Effector CD4-positive, alpha-beta T cell (primary cell): ENCODE measurements around the gene SLC48A1.

Source experiments
- DNase-seq: peaks from one replicate; pipeline ENCODE4 v3.0.0-alpha.2; 2020

The SLC48A1 gene

GRCh38 chr12:47744778-47745436, 28.1 kb upstream of the SLC48A1 start:
- no peak for DNase-seq

DNA sequence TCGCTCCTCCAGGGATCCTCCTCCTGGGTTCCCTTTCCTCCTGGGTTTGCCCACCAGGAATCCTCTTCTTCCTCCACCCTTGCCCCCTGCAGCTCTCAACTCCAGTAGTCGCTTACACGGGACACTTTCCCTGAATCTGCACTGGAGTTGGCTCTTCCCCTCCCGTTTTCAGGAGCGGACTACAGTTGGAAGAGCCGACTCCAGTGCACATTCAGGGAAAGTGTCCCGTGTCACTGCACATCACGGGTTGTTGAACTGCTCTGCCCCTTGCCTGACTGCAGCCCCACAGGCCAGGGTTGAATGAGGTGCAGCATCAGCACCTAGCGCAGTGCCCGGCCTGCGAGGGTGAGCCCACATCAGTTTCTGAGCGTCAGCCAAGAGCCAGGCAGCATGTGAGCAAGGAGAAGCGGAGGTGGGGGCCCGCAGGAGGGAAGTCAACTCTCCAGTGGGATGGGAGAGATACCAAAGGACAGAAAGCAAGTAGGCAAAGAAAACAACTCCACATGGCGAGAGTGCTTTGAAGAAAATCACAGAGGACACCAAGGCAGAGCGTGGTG, 27.5 kb upstream of the SLC48A1 start:
- DNase-seq, result no peak

GRCh38 chr12:47746073-47746472, 27.0 kb upstream of the SLC48A1 start:
- DNase-seq, result no peak

DNA sequence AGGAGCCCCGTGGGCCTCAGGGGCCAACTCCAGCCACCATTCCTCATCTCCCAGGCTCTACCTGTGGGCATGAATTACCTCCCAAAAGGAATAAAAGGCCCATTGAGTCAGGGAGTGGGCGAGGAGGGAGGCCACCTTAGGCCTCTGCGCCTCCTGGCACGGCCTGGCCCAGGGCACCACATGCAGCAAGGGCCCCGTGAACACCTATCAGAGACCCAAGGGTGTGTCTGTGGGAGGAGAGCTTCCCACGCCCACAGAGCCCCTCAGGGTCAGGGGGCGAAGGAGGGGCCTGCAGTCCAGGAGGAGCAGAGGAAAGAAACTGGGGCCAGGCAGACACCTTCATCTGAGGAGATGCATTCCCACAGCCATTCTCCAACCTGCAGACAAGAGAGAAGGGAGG, 26.5 kb upstream of the SLC48A1 start:
- DNase-seq, result no peak

DNA sequence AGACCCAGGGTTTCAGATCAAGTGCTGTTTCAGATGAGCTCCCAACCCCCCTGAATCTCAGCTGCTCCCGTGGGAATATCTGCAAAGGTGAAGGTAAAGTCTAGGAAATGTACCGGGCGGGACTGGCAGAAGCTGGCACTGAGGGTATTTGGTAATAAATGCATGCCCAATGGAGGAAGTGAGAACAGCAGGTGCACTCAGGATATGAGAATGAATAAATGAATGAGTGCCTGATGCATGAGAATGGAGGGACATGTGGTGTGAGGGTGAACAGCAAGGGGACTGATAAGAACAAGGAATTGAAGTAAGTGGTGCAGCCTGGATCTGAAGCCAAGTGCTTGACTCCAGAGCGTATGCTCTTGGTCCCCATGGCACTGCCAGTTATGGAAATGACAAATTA, 25.9 kb upstream of the SLC48A1 start:
- DNase-seq, result no peak

GRCh38 chr12:47747596-47748506, 25.2 kb upstream of the SLC48A1 start:
- DNase-seq, result no peak

- no peak for DNase-seq
Observed at GRCh38 chr12:47748507-47748828, 24.6 kb upstream of the SLC48A1 start.

GRCh38 chr12:47748899-47749298, 24.1 kb upstream of the SLC48A1 start:
- DNase-seq, result no peak

DNA sequence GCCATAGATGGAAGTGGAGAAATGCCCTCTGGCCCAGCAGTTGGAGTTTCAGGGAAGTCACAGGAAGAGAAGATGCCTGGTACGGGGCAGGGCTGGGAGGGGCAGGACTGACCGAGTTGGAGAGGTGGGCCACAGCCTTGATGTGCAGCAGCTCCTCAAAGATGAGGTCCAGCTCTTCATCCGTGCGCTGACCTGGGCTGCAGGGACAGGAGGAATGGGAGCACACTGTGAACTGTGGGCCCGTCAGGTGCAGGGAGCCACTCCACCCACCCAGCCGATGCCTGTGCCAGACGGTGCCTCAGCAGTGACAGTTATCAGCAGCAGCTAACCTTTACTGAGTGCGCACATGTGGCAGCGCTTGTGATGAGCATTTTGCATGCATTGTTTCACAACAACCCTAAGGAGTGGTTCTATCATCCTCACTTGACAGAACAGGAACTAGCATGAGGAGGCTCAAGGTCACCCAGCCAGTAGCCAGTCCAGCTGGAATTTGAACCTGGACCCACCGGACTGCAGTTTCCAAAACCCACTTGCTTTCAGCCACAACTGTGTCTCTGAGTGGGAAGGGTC, 22.7 kb upstream of the SLC48A1 start:
- no peak for DNase-seq

- no peak for DNase-seq
Observed at GRCh38 chr12:47750916-47751470, 22.0 kb upstream of the SLC48A1 start.

DNA sequence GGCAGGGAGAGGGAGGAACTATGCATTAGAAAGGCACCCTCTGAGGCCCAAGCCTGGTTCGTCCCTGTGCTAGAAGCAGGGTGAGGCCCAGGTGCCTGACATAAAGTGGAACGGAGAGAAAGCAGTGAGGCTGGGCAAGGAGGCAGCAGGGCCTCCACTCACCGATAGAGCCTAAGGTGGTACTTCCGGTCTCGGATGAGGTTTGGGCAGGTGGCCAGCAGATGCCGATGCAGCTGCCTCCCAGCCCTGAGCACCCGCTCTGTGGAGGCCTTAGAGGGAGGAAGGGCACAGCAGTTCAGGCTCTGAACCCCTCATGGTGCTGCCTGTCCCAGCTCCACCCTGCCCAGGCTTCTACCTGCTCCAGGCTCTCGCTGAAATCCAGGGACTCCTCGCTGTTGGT, 21.5 kb upstream of the SLC48A1 start:
- DNase-seq, result no peak

- no peak for DNase-seq
Observed at GRCh38 chr12:47752121-47752520, 20.9 kb upstream of the SLC48A1 start.

DNA sequence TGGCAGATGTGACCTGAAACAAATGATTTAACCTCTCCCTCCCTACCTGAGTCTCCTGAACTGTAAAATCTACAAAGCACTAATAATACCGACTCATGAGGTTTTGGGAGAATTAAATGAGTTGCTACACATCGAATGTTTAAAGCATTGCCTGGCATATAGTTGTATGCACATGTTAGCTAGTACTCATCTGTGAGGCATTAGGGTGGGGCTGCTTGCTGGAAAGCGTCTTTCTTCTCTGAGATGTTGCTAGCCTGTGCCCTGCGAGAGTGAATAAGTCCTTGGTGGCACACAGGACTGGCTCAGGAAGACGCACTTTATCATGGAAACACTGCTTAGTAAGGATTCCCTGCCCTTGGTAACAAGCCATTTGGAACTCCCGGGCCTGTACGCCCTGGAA, 20.5 kb upstream of the SLC48A1 start:
- DNase-seq, result no peak

DNA sequence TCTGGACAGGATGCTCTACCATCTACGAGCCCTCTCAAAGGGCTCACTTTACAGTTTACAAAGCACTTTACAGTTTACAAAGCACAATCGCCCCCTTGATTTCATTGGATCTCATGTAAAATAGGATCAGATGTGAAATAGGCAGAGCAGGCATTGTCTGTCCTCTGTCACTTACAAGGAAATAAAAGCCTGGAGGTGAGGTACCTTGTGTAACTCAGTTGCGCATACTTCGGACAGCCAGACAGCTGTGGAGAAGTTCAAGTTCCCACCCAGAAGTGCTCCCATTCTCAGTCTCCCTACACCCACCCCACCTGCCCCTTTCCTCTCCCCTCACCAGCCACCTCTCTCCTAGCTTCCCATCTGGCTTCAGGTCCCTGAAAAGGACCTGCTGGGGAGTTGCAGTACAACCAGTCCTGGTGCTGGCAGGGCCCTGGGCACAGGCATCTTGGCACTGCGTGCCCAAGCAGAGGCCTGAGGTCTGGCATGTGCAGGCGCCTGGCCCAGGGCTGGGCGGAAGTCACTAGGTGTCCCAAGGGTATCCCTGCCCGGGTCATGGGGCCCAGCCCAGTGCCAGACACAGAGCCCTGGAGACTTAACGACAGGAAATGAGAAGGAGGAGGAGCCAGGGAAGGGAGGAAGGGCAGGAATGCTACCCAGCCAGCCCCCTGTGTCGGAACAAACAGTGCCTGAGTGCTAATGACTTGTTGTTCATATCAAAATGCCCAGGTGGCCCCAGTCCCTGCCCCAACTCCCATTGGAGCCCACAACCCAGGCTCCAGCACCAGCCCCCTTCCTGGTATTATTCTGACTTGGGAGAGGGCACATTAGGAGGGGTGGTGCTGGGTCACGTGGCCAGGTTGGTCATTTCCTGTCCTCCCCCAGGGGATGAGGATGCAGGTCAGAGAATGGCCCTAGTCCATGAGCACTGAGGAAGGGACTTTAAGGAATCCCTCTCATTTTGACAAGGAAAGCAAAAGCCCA, 19.7 kb upstream of the SLC48A1 start:
- DNase-seq, result no peak

DNA sequence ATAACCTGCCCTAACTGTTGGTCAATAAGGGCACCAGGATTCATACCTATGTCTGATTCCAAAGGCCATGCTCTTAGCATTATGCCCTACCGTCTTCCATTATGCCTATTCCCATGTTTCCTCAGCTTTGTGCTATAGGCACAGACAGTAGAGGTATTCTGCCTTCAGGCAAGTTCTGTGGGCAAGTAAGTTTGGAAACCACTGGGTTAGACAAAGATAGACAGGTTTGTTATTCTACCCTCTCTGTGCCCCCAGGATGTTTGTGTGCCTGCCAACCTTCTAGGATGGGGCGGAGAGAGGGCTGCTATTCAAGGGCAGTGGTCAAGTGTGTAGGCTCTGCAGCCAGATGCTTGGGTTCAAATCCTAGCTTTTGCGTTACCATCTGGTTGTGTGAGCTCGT, 18.9 kb upstream of the SLC48A1 start:
- DNase-seq, result no peak

- DNase-seq, result no peak
Observed at GRCh38 chr12:47754881-47755280, 18.2 kb upstream of the SLC48A1 start.

DNA sequence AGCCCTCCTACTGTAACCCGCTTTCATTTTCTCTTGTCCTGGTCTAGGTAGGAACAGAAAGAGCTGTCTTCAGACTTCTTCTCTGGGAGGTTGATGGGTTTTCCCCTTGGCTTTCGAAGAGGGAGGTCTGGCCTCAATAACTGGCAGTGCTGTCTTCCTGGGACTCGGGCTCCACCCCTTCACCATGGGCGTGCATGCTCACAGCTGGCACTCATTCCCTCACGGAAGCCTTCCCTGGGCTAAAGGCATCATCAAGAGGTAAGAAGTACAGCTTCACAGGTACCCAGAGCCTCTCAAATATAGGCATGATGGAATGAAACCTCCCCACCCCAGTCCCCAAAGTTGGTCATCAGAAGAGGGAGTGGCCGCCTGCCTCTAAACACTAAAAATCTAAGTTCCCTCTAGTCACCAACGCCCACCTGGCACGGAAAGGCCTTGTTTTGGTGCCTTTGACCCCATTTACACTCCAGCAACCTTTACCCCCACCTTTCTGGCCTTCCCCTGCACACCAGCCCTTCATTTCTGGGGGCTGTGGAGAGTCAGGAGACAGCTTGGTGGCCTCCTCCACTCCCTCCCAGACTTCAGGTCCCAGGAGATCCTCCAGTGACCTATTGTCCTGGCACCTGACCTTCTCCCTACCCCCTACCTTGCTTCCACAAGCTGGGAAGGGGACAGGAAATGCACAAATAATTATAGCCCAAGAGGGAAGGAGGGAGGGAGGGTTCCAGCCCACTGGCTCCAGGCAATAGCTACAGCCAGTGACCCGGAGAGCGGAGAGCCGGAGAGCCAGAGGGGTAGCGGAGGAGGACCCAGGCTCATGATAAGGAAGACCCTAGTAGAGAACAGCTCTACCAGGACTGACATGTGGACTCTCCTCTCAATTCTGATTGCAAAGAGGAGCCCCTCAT, 17.1 kb upstream of the SLC48A1 start:
- no peak for DNase-seq

DNA sequence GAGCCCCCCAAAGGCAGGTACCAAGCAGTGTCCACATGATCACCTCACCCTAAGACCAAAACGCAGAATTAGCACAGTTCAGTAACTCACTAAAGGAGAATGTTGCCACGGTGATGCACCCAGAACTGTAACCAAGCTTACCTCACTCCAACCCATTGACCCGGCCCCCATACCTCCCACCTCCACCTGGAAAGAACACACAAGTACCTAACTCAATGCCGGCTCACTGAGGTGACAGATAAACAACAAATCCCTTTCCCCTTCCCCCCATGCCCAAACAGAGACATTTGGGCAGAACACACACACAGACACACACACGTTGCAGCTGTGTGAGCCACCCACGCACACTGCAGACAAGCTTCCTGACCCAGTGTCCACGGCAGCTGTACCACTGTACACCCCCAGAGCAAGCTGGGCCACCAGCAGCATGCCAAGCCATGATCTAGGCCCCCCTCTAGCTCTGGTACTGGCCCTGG, 15.6 kb upstream of the SLC48A1 start:
- DNase-seq, result no peak

- no peak for DNase-seq
Observed at GRCh38 chr12:47757840-47758583, 15.0 kb upstream of the SLC48A1 start.

- DNase-seq, result no peak
Observed at GRCh38 chr12:47758584-47758833, 14.5 kb upstream of the SLC48A1 start.
